Measurements from ENCODE around the gene TAPBP. TPM values are rescaled to one million over a fixed set of nuclear protein-coding genes. Genes with fewer than 3 reads are reported as not detected.
A peak's percentile ranks its signal among the peaks of the same experiment; 100 is the strongest.

The TAPBP gene
- total and polyA plus RNA-seq, 9 of the 15 experiments (the other 6 are each of a cell fraction or from before 2014, with no cell fraction given): 5.6 to 74.0 (median 22.3) TPM

- TF ChIP-seq ZNF263 (CRISPR knock-in tag; IDR thresholded peaks at IDR 0.05; ENCODE audit: borderline replicate concordance) (peak; percentile 38; the same call in 1 of the 2 replicates), SLC30A9 (CRISPR knock-in tag; IDR thresholded peaks at IDR 0.05) (no peak), SMAD4 (CRISPR knock-in tag; conservative IDR thresholded peaks at IDR 0.05) (peak; percentile 48; the same call in 1 of the 2 replicates), ZBTB9 (CRISPR knock-in tag; IDR thresholded peaks at IDR 0.05) (no peak), ZFPM2 (CRISPR knock-in tag; IDR thresholded peaks at IDR 0.05) (no peak), MAFG (tag; conservative IDR thresholded peaks at IDR 0.05) (no peak), PTRF (tag; IDR thresholded peaks at IDR 0.05) (no peak), GABPB1 (CRISPR knock-in tag; IDR thresholded peaks at IDR 0.05) (peak; percentile 85), TEAD1 (CRISPR knock-in tag; IDR thresholded peaks at IDR 0.05) (peak in 1 of 2 experiments; percentile 76; a peak in 1 of 4 replicates), SOX6 (IDR thresholded peaks at IDR 0.05) (no peak), EHMT2 (IDR thresholded peaks at IDR 0.05) (no peak), KDM1A (IDR thresholded peaks at IDR 0.05) (no peak), ZKSCAN8 (CRISPR knock-in tag; IDR thresholded peaks at IDR 0.05) (no peak), CHD2 (IDR thresholded peaks at IDR 0.05; ENCODE audit: low read depth, low read length) (no peak), CTBP1 (IDR thresholded peaks at IDR 0.05; ENCODE audit: borderline replicate concordance) (peak; percentile 83; the same call in 1 of the 2 replicates), SRSF7 (optimal IDR thresholded peaks at IDR 0.05; ENCODE audit: low read depth, low read length) (no peak), HMBOX1 (IDR thresholded peaks at IDR 0.05) (peak; percentile 17; the same call in 1 of the 2 replicates), SREBF2 (CRISPR knock-in tag; IDR thresholded peaks at IDR 0.05) (no peak), CBX1 (IDR thresholded peaks at IDR 0.05; ENCODE audit: low read depth) (no peak), GABPB2 (CRISPR knock-in tag; conservative IDR thresholded peaks at IDR 0.05) (no peak), MAZ (CRISPR knock-in tag; conservative IDR thresholded peaks at IDR 0.05 in 1 of 2, IDR thresholded peaks at IDR 0.05 in 1 of 2) (peak; percentile 64 to 94; a peak in 3 of 4 replicates), MAX (CRISPR knock-in tag; IDR thresholded peaks at IDR 0.05) (peak; percentile 25; the same call in 1 of the 2 replicates), ZNF717 (CRISPR knock-in tag; IDR thresholded peaks at IDR 0.05) (no peak), MTA3 (IDR thresholded peaks at IDR 0.05; ENCODE audit: borderline replicate concordance) (peak; percentile 36; the same call in 1 of the 2 replicates), HNRNPL (IDR thresholded peaks at IDR 0.05; ENCODE audit: low read depth, low read length) (no peak), SRF (CRISPR knock-in tag; IDR thresholded peaks at IDR 0.05) (peak in 1 of 2 experiments; percentile 68; a peak in 1 of 4 replicates), ID3 (CRISPR knock-in tag; IDR thresholded peaks at IDR 0.05) (no peak), ID3 (tag; IDR thresholded peaks at IDR 0.05) (peak; percentile 80; the same call in 1 of the 2 replicates)
These were observed 33.8 kb downstream of the TAPBP start (continued) for GRCh38 chr6:33279971-33280511.

Data from K562 (cell line).